ENCODE data around the gene CUL3. TPM values are rescaled to one million over a fixed set of nuclear protein-coding genes. Genes with fewer than 3 reads are reported as not detected.

CUL3 gene
- total and polyA plus RNA-seq, 2 of the 13 experiments (the other 11 are each of a cell fraction or from before 2014, with no cell fraction given): 33.2 to 62.3 TPM

DNA sequence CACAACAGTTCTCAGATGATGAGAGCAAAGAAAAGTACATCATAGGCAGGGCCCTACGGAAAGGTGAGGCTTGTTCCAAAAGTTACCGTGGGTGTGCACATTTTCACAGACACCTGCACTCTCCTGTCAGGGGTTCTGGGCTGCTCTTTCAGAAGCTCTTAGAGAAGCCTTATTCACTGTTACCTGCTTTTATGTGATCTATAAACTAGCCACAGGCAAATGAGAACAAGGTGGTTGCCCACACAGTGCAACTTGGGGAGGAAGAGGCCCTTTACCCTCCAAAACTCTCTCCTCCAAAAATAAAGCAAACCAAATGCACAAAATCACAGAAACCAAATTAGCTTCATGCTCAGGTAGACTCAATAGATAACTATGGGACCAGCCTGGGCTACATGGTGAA, 11.1 kb upstream of the CUL3 start:
- intact Hi-C loops (cut with micrococcal nuclease; ENCODE audit: unreplicated experiment): no loop called here
- H3K27me3 ChIP-seq (ENCODE audit: control insufficient read depth in 1 of 2, insufficient read depth in 2 of 2, low read length in 2 of 2): no peaks in the 10 kb centered on the region; a peak in 2 of 5 replicates
- ATAC-seq (no peak), FAIRE-seq (no peak), DNase-seq (ENCODE audit: low spot score) (no peak)
- ChIA-PET CTCF (ENCODE audit: low intra/inter-chr PET ratio, low total read pairs) (no interaction called here), POLR2A (no interaction called here)
- TF ChIP-seq PHF5A (CRISPR knock-in tag; IDR thresholded peaks at IDR 0.05; ENCODE audit: low read depth, unreplicated experiment) (no peak), ARNT2 (CRISPR knock-in tag; IDR thresholded peaks at IDR 0.05; ENCODE audit: low read depth) (no peak)
- TF ChIP-seq, protein P1, sequence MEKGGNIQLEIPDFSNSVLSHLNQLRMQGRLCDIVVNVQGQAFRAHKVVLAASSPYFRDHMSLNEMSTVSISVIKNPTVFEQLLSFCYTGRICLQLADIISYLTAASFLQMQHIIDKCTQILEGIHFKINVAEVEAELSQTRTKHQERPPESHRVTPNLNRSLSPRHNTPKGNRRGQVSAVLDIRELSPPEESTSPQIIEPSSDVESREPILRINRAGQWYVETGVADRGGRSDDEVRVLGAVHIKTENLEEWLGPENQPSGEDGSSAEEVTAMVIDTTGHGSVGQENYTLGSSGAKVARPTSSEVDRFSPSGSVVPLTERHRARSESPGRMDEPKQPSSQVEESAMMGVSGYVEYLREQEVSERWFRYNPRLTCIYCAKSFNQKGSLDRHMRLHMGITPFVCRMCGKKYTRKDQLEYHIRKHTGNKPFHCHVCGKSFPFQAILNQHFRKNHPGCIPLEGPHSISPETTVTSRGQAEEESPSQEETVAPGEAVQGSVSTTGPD (CRISPR knock-in tag; IDR thresholded peaks at IDR 0.05): no peak
- in situ Hi-C loops (cut with HindIII; ENCODE audit: extremely low pct_ligation_motif_present, low pct_unique_long_range_greater_than_20kb): no loop called here
- BruUV-seq (replicated peaks): no TSS peak
- no peak overlapping the region for H3K9ac ChIP-seq (ENCODE audit: insufficient read depth, low read depth, low read length)
- H3K4me2 ChIP-seq (ENCODE audit: low read depth, low read length): no peak overlapping the region
- H3K4me3 ChIP-seq (replicated peaks in 1 of 3; ENCODE audit: insufficient read depth in 1 of 3, low read depth in 2 of 3, low read length in 3 of 3): no peak overlapping the region
- no peaks in the 10 kb centered on the region for H3K4me1 ChIP-seq (ENCODE audit: insufficient read depth, low read length)
- WGBS (ENCODE audit: low lambda C conversion rate): 57% methylated on average over 2 of the region's 2 CpGs
- no peaks in the 10 kb centered on the region for H3K9me3 ChIP-seq (ENCODE audit: low read length)
- no peaks in the 10 kb centered on the region for H3K79me2 ChIP-seq (ENCODE audit: insufficient read depth, low read length)
- H4K20me1 ChIP-seq (ENCODE audit: insufficient read depth, low read length): no peaks in the 10 kb centered on the region
- no peak overlapping the region for H3K27ac ChIP-seq (ENCODE audit: extremely low read length, insufficient read depth, low read length)
- H2AFZ ChIP-seq (ENCODE audit: low read length): no peak overlapping the region
- H3K36me3 ChIP-seq (replicated peaks in 1 of 2; ENCODE audit: control insufficient read depth in 1 of 2, insufficient read depth in 2 of 2, low read length in 2 of 2): no peaks in the 10 kb centered on the region

DNA sequence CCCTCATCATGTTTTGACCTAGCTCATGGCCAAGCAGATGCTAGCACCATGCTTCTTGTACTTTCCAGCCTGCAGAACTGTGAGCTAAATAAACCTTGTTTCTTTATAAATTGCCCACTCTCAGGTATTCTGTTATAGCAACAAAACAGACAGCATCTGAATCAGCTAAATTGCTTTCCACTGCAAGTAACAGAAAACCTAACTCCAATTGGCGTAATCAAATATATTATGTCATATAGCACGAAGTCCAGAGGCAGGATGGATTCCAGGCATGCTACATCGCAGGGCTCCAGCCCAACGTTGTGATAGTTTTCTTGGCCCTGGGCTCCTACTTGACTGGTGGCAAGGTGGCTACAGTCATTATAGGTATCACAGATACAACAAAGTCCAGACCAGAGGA, 10.4 kb upstream of the CUL3 start:
- CTCF ChIA-PET (ENCODE audit: low intra/inter-chr PET ratio, low total read pairs): no interaction called here

More for the DNA sequence above, 10.4 kb upstream of the CUL3 start:
- H4K20me1 ChIP-seq (ENCODE audit: insufficient read depth, low read length): no peaks in the 10 kb centered on the region
- no peak for FAIRE-seq
- H3K9me3 ChIP-seq (ENCODE audit: low read length): no peaks in the 10 kb centered on the region
- 45% methylated on average over 4 of the region's 4 CpGs for WGBS (ENCODE audit: low lambda C conversion rate)
- no peak overlapping the region for H3K9ac ChIP-seq (ENCODE audit: insufficient read depth, low read depth, low read length)
- H3K27ac ChIP-seq (ENCODE audit: extremely low read length, insufficient read depth, low read length): no peak overlapping the region
- H3K4me1 ChIP-seq (ENCODE audit: insufficient read depth, low read length): no peaks in the 10 kb centered on the region
- no peak overlapping the region for H3K4me2 ChIP-seq (ENCODE audit: low read depth, low read length)
- no peak overlapping the region for H3K4me3 ChIP-seq (replicated peaks in 1 of 3; ENCODE audit: insufficient read depth in 1 of 3, low read depth in 2 of 3, low read length in 3 of 3)
- H2AFZ ChIP-seq (ENCODE audit: low read length): no peak overlapping the region
- no peaks in the 10 kb centered on the region for H3K79me2 ChIP-seq (ENCODE audit: insufficient read depth, low read length)
- DNase-seq (ENCODE audit: low spot score): no peak
- in situ Hi-C loops (cut with HindIII; ENCODE audit: extremely low pct_ligation_motif_present, low pct_unique_long_range_greater_than_20kb) (no loop called here), intact Hi-C loops (cut with micrococcal nuclease; ENCODE audit: unreplicated experiment) (no loop called here)
- TF ChIP-seq RFX3 (CRISPR knock-in tag; IDR thresholded peaks at IDR 0.05) (no peak), ZNF44 (CRISPR knock-in tag; IDR thresholded peaks at IDR 0.05) (no peak), ZNF556 (CRISPR knock-in tag; IDR thresholded peaks at IDR 0.05; ENCODE audit: borderline replicate concordance) (no peak), NRL (CRISPR knock-in tag; IDR thresholded peaks at IDR 0.05; ENCODE audit: borderline replicate concordance) (no peak), ZNF841 (CRISPR knock-in tag; IDR thresholded peaks at IDR 0.05; ENCODE audit: borderline replicate concordance) (no peak), POLR2AphosphoS5 (IDR thresholded peaks at IDR 0.05; ENCODE audit: low read depth, low read length) (no peak), KLF9 (CRISPR knock-in tag; IDR thresholded peaks at IDR 0.05; ENCODE audit: low read depth) (no peak), ZNF549 (CRISPR knock-in tag; IDR thresholded peaks at IDR 0.05) (no peak), MTA1 (CRISPR knock-in tag; IDR thresholded peaks at IDR 0.05; ENCODE audit: borderline replicate concordance) (no peak), ZBTB21 (CRISPR knock-in tag; IDR thresholded peaks at IDR 0.05) (no peak), SIN3B (IDR thresholded peaks at IDR 0.05; ENCODE audit: low read length) (no peak), CREM (IDR thresholded peaks at IDR 0.05) (no peak), CREM (CRISPR knock-in tag; IDR thresholded peaks at IDR 0.05) (no peak), GTF3A (CRISPR knock-in tag; conservative IDR thresholded peaks at IDR 0.05) (no peak), ETV6 (CRISPR knock-in tag; conservative IDR thresholded peaks at IDR 0.05) (no peak), ZSCAN29 (CRISPR knock-in tag; conservative IDR thresholded peaks at IDR 0.05) (no peak)
- TF ChIP-seq, protein P2, sequence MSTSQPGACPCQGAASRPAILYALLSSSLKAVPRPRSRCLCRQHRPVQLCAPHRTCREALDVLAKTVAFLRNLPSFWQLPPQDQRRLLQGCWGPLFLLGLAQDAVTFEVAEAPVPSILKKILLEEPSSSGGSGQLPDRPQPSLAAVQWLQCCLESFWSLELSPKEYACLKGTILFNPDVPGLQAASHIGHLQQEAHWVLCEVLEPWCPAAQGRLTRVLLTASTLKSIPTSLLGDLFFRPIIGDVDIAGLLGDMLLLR (CRISPR knock-in tag; IDR thresholded peaks at IDR 0.05): no peak
- no TSS peak for BruUV-seq (replicated peaks)
- H3K36me3 ChIP-seq (replicated peaks in 1 of 2; ENCODE audit: control insufficient read depth in 1 of 2, insufficient read depth in 2 of 2, low read length in 2 of 2): no peaks in the 10 kb centered on the region
- ATAC-seq: no peak
- POLR2A ChIA-PET: no interaction called here
- peaks cover 0 to 5% of the 10 kb centered on the region in 2 experiments; a peak in 2 of 5 replicates for H3K27me3 ChIP-seq (ENCODE audit: control insufficient read depth in 1 of 2, insufficient read depth in 2 of 2, low read length in 2 of 2)
